GM13976 (cell line): Measurements from ENCODE around the gene ANKH.

ENCODE experiments used
- DNase-seq: peaks from one replicate; pipeline ENCODE4 v3.0.0; 2012; ENCODE audit warnings: low spot score
- CTCF ChIP-seq: IDR thresholded peaks from 2 replicates; pipeline ENCODE4 v1.5.1; 2012; ENCODE audit warnings: borderline replicate concordance, mild to moderate bottlenecking; ENCODE audit not compliant: insufficient read depth; ENCODE audit errors: extremely low read depth, missing control alignments, control extremely low read depth
- in situ Hi-C: fragments of 300-500 bp; cut with MboI; formaldehyde crosslinking; loops from one replicate; pipeline ENCODE4 v1.12.0; 2022; ENCODE audit warnings: low sequenced_read_pairs, mixed read lengths, inconsistent platforms; ENCODE audit not compliant: unreplicated experiment

Gene ANKH

DNA sequence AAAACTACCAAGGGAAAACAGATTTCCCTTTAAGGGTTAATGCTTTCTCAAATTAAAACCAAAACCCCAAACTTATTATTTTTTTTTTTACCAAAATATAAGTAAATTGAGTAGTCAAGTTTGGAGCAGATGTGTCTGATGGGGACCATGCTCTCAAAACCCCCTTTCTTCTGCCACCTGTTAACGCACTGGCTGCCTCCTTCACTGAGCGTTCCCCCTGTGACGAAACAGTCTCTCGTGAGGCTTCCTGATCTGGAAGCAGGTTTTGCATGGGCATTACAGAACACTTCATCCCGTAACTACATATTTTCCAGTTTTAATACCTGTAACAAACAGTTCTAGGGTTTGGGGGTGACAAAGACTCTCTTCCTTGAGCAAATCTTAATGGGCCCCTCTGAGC, 59.4 kb downstream of the ANKH start:
- in situ Hi-C loops = no loop called here
- DNase-seq = no peak
- no peak for TF ChIP-seq CTCF

GRCh38 chr5:14810928-14811572, 60.5 kb downstream of the ANKH start:
- in situ Hi-C loops = no loop called here

GRCh38 chr5:14810282-14810681, 61.3 kb downstream of the ANKH start:
- in situ Hi-C loops = no loop called here

More at GRCh38 chr5:14810928-14811572, 60.5 kb downstream of the ANKH start:
- no peak for DNase-seq
- no peak for TF ChIP-seq CTCF

DNA sequence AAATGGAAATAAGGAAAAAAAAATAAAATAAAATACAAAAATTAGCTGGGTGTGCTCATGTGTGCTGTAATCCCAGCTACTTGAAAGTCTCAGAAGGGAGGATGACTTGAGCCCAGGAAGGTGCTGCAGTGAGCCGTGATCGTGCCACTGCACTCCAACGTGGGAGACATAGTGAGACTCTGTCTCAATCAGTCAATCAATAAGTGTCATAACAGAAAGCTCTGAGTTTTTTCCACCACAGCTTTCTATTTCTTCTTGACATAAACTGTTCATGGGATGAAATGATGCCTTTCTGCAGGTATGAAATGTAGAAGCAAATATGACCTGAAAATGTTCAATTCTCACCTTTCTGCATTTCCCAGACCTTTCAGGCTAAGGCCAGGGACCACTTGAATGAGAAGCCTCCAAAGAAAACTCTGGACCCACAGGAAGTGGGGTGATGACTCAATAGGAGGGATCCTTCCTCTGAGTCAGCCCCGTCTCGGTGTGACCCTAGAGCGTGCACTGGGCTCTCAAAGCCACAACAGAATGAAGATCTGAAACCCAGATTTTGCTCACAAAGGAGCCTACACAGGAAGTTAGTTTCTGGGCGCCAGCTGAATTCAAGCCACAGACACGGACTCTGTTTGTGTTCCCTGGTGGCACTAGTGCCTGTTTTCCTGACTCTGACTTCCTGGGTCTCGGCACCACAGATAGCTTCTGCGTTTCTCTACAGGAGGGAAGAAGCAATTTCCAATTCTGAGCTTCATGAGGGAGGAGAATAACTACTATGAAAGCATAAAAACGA, 62.0 kb downstream of the ANKH start:
- in situ Hi-C loops = no loop called here
- peak; percentile 67 for DNase-seq

More at GRCh38 chr5:14810282-14810681, 61.3 kb downstream of the ANKH start:
- DNase-seq = no peak
- no peak for TF ChIP-seq CTCF

DNA sequence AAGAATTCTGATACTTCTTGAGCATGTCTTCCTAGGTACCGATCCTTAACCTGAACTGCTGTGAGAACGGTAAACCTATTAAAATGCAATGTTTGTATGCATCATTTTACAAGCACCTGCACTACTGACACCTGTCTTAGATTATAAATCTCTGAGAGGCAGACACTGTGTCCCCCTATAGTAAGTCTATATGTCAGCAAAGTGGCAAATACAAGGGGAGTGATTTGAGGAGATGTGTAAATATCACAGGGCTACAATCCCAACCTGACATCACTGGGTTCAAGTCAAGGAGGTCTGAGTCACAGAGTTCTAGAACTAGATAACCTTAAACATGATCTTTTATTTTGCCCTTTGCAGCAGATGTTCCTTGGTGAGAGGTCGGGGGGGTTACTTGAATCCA, 64.1 kb downstream of the ANKH start:
- no peak for DNase-seq
- TF ChIP-seq CTCF = no peak
- in situ Hi-C loops = no loop called here

More for the DNA sequence above, 62.0 kb downstream of the ANKH start:
- TF ChIP-seq CTCF = no peak

- no peak for TF ChIP-seq CTCF
Measured at GRCh38 chr5:14806456-14806855, 65.1 kb downstream of the ANKH start.

More at GRCh38 chr5:14806456-14806855, 65.1 kb downstream of the ANKH start:
- no peak for DNase-seq
- in situ Hi-C loops = no loop called here
